Measurements from ENCODE around the gene KBTBD4. TPM values are rescaled to one million over a fixed set of nuclear protein-coding genes. Genes with fewer than 3 reads are reported as not detected.
A peak's percentile ranks its signal among the peaks of the same experiment; 100 is the strongest.
"Not testable (repeated sequence)": the region's sequence is repeated elsewhere in the genome, so short reads cannot be mapped to it uniquely, and the experiment has no call there.

KBTBD4 gene
- total and polyA plus RNA-seq, 11 donors: 5.0 to 23.7 (median 15.0) TPM

GRCh38 chr11:47534704-47535251 is 44.0 kb downstream of the KBTBD4 start:
- intact Hi-C loops (cut with DNase I): loop anchor here in 1 of 10 donors (10.0 kb wide), 1 partner anchor 50 kb away; no protein-coding TSS in a partner anchor
- H3K36me3 ChIP-seq: peaks cover 0 to 11% (median 0%) of the 10 kb centered on the region in 9 donors
- H3K4me1 ChIP-seq: peaks cover 3 to 94% (median 78%) of the 10 kb centered on the region in 12 donors
- H3K27me3 ChIP-seq: no peaks in the 10 kb centered on the region
- no peak overlapping the region for H3K4me3 ChIP-seq
- no peak overlapping the region for H3K27ac ChIP-seq
- WGBS, 4 donors: 79 to 88% (median 82%) methylated on average over 4 of the region's 4 CpGs
- TF ChIP-seq CTCF (IDR thresholded peaks at IDR 0.05) (no peak), POLR2A (IDR thresholded peaks at IDR 0.05) (no peak)
- H3K9me3 ChIP-seq: no peaks in the 10 kb centered on the region
- DNase-seq (no peak), ATAC-seq (no peak)

- Histone ChIP-seq H3K4me3 (no peak overlapping the region), H3K27me3 (no peaks in the 10 kb centered on the region), H3K27ac (no peak overlapping the region), H3K4me1 (peaks cover 3 to 83% (median 68%) of the 10 kb centered on the region in 12 donors), H3K9me3 (no peaks in the 10 kb centered on the region), H3K36me3 (peaks cover 0 to 16% (median 0%) of the 10 kb centered on the region in 9 donors)
- WGBS, 4 donors: 78 to 96% (median 88%) methylated on average over 2 of the region's 2 CpGs
- ATAC-seq: no peak
- DNase-seq: no peak
- intact Hi-C loops (cut with DNase I): loop anchor here in 1 of 10 donors (10.0 kb wide), 1 partner anchor 49 kb away; no protein-coding TSS in a partner anchor
- TF ChIP-seq POLR2A (IDR thresholded peaks at IDR 0.05): no peak
- TF ChIP-seq CTCF (IDR thresholded peaks at IDR 0.05): no peak
Measured at GRCh38 chr11:47533690-47534151, 45.0 kb downstream of the KBTBD4 start.

- peaks cover 3 to 75% (median 58%) of the 10 kb centered on the region in 12 donors for H3K4me1 ChIP-seq
- peaks cover 0 to 24% (median 0%) of the 10 kb centered on the region in 9 donors for H3K36me3 ChIP-seq
- H3K27ac ChIP-seq: peak overlapping the region in 6 of 12 donors; percentile 3 to 54 (median 27)
- no peaks in the 10 kb centered on the region for H3K27me3 ChIP-seq
- ATAC-seq (peak in 2 of 4 donors; percentile 35 to 47), DNase-seq (no peak)
- intact Hi-C loops (cut with DNase I): loop anchor here in 1 of 10 donors (10.0 kb wide), 1 partner anchor 48 kb away; no protein-coding TSS in a partner anchor
- H3K9me3 ChIP-seq: no peaks in the 10 kb centered on the region
- TF ChIP-seq CTCF (IDR thresholded peaks at IDR 0.05) (no peak), POLR2A (IDR thresholded peaks at IDR 0.05) (no peak)
- H3K4me3 ChIP-seq: no peak overlapping the region
- 64 to 82% (median 72%) methylated on average over 2 of the region's 2 CpGs for whole genome bisulfite sequencing, 4 donors
Measured at GRCh38 chr11:47532597-47533213, 46.1 kb downstream of the KBTBD4 start.

GRCh38 chr11:47531666-47532065 is 47.1 kb downstream of the KBTBD4 start:
- no peak for ATAC-seq
- H3K27ac ChIP-seq: peak overlapping the region in 2 of 12 donors; percentile 7 to 50

GRCh38 chr11:47530721-47531120 is 48.0 kb downstream of the KBTBD4 start:
- H3K27me3 ChIP-seq, ATAC-seq, DNase-seq, H3K4me3 ChIP-seq, H3K9me3 ChIP-seq: not testable (repeated sequence)
- intact Hi-C loops (cut with DNase I): loop anchor here in 1 of 10 donors (10.0 kb wide), 1 partner anchor 46 kb away; no protein-coding TSS in a partner anchor
- peaks cover 0 to 18% (median 0%) of the 10 kb centered on the region in 9 donors for H3K36me3 ChIP-seq
- H3K27ac ChIP-seq: peak overlapping the region in 1 of 12 donors; percentile 50
- WGBS, 4 donors: 86 to 91% (median 87%) methylated on average over 9 of the region's 9 CpGs
- peaks cover 0 to 72% (median 45%) of the 10 kb centered on the region in 12 donors for H3K4me1 ChIP-seq

More at GRCh38 chr11:47531666-47532065, 47.1 kb downstream of the KBTBD4 start:
- Histone ChIP-seq H3K4me1 (peaks cover 3 to 72% (median 51%) of the 10 kb centered on the region in 12 donors), H3K4me3 (no peak overlapping the region), H3K36me3 (peaks cover 0 to 24% (median 0%) of the 10 kb centered on the region in 9 donors), H3K27me3 (no peaks in the 10 kb centered on the region), H3K9me3 (no peaks in the 10 kb centered on the region)
- 63 to 73% (median 69%) methylated on average over 3 of the region's 3 CpGs for whole genome bisulfite sequencing, 4 donors
- DNase-seq: no peak
- intact Hi-C loops (cut with DNase I): loop anchor here in 1 of 10 donors (10.0 kb wide), 1 partner anchor 47 kb away; no protein-coding TSS in a partner anchor
- TF ChIP-seq POLR2A (IDR thresholded peaks at IDR 0.05): no peak
- no peak for TF ChIP-seq CTCF (IDR thresholded peaks at IDR 0.05)

Measured in heart left ventricle (tissue), 16 donors.